Panc1 (cell line): ENCODE results near the gene ARCN1. TPM values are rescaled to one million over a fixed set of nuclear protein-coding genes. Genes with fewer than 3 reads are reported as not detected.

ENCODE experiments used
- ATAC-seq: fragments of 200-7000 bp; cut with Tn5 transposase; 2 replicates; pipeline ENCODE4 v1.9.1; 2020; ENCODE audit warnings: mild to moderate bottlenecking, moderate library complexity
- BruUV-seq: library from RNA; stranded (reverse); fragments of 400-500 nt; replicated peaks from 2 replicates; lab custom pipeline; 2021; lab: Mats Ljungman, UMichigan
- CTCF ChIA-PET: fragments of 300-600 bp; sonication (Branson Sonifier 250); formaldehyde crosslinking; loops from one replicate; lab custom pipeline; 2022; ENCODE audit warnings: antibody characterized with exemption; lab: Charles Lee
- POLR2A ChIA-PET: fragments of 300-600 bp; sonication (Branson Sonifier 250); formaldehyde crosslinking; loops from one replicate; lab custom pipeline; 2022; ENCODE audit warnings: antibody characterized with exemption; lab: Charles Lee
- DNase-seq: peaks from one replicate; pipeline ENCODE4 v3.0.0-alpha.2; 2010; ENCODE audit warnings: low read depth, low spot score
- H3K27ac ChIP-seq: 2 replicates; pipeline ENCODE4 v1.5.1; 2011; ENCODE audit warnings: mild to moderate bottlenecking, low read length, inconsistent platforms
- H3K27me3 ChIP-seq: fragments of 200-500 bp; sonication (Bioruptor generic); 2 replicates; pipeline ENCODE4 v1.6.0; 2014; ENCODE audit warnings: low read length, inconsistent platforms; ENCODE audit not compliant: control insufficient read depth, insufficient read depth
- H3K36me3 ChIP-seq: fragments of 200-500 bp; sonication (Bioruptor generic); 2 replicates; pipeline ENCODE4 v1.5.1; 2014; ENCODE audit warnings: inconsistent platforms, mild to moderate bottlenecking, low read length, moderate library complexity; ENCODE audit not compliant: control insufficient read depth, insufficient read depth
- H3K4me1 ChIP-seq: 2 replicates; pipeline ENCODE4 v1.5.1; 2011; ENCODE audit warnings: inconsistent platforms, mild to moderate bottlenecking, low read length, moderate library complexity; ENCODE audit not compliant: control insufficient read depth, insufficient read depth
- H3K4me3 ChIP-seq, 2 experiments: 2 replicates each; pipeline ENCODE4 v1.5.1; 2011 to 2012; ENCODE audit warnings: low read depth in 2 of 2, low read length in 2 of 2, mild to moderate bottlenecking in 2 of 2, inconsistent platforms in 1 of 2, moderate library complexity in 1 of 2
- H3K9me3 ChIP-seq: fragments of 200-500 bp; sonication (Bioruptor generic); 2 replicates; pipeline ENCODE4 v1.5.1; 2014; ENCODE audit warnings: low read depth, mild to moderate bottlenecking, inconsistent platforms, low read length, moderate library complexity; ENCODE audit not compliant: control insufficient read depth, insufficient read depth
- POLR2AphosphoS5 ChIP-seq: IDR thresholded peaks from 2 replicates; pipeline ENCODE4 v1.6.1; 2012; ENCODE audit warnings: mild to moderate bottlenecking, low read depth, low read length, moderate library complexity
- SIN3A ChIP-seq: IDR thresholded peaks from 2 replicates; pipeline ENCODE4 v1.6.1; 2012; ENCODE audit warnings: low read depth, mild to moderate bottlenecking, low read length, moderate library complexity, borderline replicate concordance; ENCODE audit not compliant: insufficient read depth
- TCF7L2 ChIP-seq: IDR thresholded peaks from 2 replicates; pipeline ENCODE4 v1.6.1; 2011; ENCODE audit warnings: mild to moderate bottlenecking, low read depth, low read length, inconsistent platforms
- in situ Hi-C: cut with HindIII; loops from 2 replicates; pipeline ENCODE4 v1.10.0; 2016; ENCODE audit warnings: low sequenced_read_pairs, low pct_unique_long_range_greater_than_20kb
- intact Hi-C: fragments of 100-400 bp; cut with micrococcal nuclease; formaldehyde crosslinking; loops from one replicate; pipeline ENCODE4 v1.10.0; 2022; ENCODE audit not compliant: unreplicated experiment
- total RNA-seq: library from RNA; stranded (reverse); gene quantifications from one replicate; pipeline ENCODE4 v1.2.1, GENCODE V29; 2021; ENCODE audit not compliant: unreplicated experiment
- TF ChIP-seq, protein P1 (sequence below), 2 experiments: IDR thresholded peaks; 2 replicates each; pipeline ENCODE4 v1.6.1; 2011 to 2012; ENCODE audit warnings: low read depth in 2 of 2, control low read depth in 1 of 2, low read length in 1 of 2, mild to moderate bottlenecking in 1 of 2, moderate library complexity in 1 of 2; ENCODE audit not compliant: insufficient read depth in 1 of 2
- TF ChIP-seq, protein P2 (sequence below): fragments of 450-650 bp; IDR thresholded peaks from 2 replicates; pipeline ENCODE4 v1.5.1; 2017; ENCODE audit warnings: mild to moderate bottlenecking

Gene ARCN1
- total RNA-seq, 1 experiment from 2014 or later, result 197 TPM

DNA sequence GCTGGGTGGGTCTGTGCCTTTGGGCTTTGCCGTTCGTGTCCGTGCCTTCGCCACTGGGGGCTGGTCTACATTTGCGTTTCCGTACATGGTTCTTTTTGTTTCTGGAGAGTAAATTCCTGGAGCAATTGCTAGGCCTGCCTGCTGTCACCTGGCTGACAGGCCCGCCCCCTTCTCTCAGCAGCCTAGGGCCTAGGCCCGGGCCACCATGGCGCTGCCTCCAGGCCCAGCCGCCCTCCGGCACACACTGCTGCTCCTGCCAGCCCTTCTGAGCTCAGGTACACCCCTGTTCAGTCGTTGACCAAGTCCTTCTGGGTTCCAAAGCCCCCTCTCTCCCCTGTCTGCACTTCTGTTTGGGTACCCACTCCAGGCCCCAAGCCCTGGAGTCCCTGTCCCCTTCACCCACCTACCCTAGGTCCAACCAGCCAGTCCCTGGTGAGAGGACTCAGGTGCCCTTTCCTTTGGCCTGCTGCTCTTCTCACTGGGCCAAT, 40.6 kb upstream of the ARCN1 start:
- H3K9me3 ChIP-seq, result no peaks in the 10 kb centered on the region
- ChIA-PET POLR2A (no interaction called here), CTCF (no interaction called here)
- no peaks in the 10 kb centered on the region for H3K27me3 ChIP-seq
- BruUV-seq, result no TSS peak
- peak overlapping the region; percentile 62 to 67 for H3K4me3 ChIP-seq
- H3K36me3 ChIP-seq, result no peaks in the 10 kb centered on the region
- ATAC-seq (no peak), DNase-seq (no peak)
- peaks cover 16% of the 10 kb centered on the region for H3K4me1 ChIP-seq
- intact Hi-C loops (loop anchor here (5.0 kb wide), 1 partner anchor 36 kb away; the partner anchor contains the start of gene IFT46), in situ Hi-C loops (no loop called here)
- no peak overlapping the region for H3K27ac ChIP-seq
- TF ChIP-seq TCF7L2, result no peak
- no peak for TF ChIP-seq POLR2AphosphoS5
- no peak for TF ChIP-seq SIN3A
- TF ChIP-seq, protein P1, sequence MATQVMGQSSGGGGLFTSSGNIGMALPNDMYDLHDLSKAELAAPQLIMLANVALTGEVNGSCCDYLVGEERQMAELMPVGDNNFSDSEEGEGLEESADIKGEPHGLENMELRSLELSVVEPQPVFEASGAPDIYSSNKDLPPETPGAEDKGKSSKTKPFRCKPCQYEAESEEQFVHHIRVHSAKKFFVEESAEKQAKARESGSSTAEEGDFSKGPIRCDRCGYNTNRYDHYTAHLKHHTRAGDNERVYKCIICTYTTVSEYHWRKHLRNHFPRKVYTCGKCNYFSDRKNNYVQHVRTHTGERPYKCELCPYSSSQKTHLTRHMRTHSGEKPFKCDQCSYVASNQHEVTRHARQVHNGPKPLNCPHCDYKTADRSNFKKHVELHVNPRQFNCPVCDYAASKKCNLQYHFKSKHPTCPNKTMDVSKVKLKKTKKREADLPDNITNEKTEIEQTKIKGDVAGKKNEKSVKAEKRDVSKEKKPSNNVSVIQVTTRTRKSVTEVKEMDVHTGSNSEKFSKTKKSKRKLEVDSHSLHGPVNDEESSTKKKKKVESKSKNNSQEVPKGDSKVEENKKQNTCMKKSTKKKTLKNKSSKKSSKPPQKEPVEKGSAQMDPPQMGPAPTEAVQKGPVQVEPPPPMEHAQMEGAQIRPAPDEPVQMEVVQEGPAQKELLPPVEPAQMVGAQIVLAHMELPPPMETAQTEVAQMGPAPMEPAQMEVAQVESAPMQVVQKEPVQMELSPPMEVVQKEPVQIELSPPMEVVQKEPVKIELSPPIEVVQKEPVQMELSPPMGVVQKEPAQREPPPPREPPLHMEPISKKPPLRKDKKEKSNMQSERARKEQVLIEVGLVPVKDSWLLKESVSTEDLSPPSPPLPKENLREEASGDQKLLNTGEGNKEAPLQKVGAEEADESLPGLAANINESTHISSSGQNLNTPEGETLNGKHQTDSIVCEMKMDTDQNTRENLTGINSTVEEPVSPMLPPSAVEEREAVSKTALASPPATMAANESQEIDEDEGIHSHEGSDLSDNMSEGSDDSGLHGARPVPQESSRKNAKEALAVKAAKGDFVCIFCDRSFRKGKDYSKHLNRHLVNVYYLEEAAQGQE (IDR thresholded peaks at IDR 0.05; ENCODE audit: insufficient read depth in 1 of 2, low read depth in 2 of 2, low read length in 1 of 2), result no peak
- TF ChIP-seq, protein P2, sequence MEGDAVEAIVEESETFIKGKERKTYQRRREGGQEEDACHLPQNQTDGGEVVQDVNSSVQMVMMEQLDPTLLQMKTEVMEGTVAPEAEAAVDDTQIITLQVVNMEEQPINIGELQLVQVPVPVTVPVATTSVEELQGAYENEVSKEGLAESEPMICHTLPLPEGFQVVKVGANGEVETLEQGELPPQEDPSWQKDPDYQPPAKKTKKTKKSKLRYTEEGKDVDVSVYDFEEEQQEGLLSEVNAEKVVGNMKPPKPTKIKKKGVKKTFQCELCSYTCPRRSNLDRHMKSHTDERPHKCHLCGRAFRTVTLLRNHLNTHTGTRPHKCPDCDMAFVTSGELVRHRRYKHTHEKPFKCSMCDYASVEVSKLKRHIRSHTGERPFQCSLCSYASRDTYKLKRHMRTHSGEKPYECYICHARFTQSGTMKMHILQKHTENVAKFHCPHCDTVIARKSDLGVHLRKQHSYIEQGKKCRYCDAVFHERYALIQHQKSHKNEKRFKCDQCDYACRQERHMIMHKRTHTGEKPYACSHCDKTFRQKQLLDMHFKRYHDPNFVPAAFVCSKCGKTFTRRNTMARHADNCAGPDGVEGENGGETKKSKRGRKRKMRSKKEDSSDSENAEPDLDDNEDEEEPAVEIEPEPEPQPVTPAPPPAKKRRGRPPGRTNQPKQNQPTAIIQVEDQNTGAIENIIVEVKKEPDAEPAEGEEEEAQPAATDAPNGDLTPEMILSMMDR, result no peak

DNA sequence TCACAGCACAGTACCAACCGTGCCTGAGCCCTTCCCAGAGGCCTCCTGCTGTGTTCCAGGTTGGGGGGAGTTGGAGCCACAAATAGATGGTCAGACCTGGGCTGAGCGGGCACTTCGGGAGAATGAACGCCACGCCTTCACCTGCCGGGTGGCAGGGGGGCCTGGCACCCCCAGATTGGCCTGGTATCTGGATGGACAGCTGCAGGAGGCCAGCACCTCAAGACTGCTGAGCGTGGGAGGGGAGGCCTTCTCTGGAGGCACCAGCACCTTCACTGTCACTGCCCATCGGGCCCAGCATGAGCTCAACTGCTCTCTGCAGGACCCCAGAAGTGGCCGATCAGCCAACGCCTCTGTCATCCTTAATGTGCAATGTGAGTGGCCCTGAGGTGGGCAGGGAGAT, 40.1 kb upstream of the ARCN1 start:
- no TSS peak for BruUV-seq
- ATAC-seq (no peak), DNase-seq (no peak)
- Histone ChIP-seq H3K27ac (no peak overlapping the region), H3K9me3 (no peaks in the 10 kb centered on the region), H3K4me1 (peaks cover 12% of the 10 kb centered on the region), H3K4me3 (peak overlapping the region in 1 of 2 experiments; percentile 67; a peak in 1 of 4 replicates), H3K36me3 (no peaks in the 10 kb centered on the region), H3K27me3 (no peaks in the 10 kb centered on the region)
- in situ Hi-C loops (no loop called here), intact Hi-C loops (loop anchor here (5.0 kb wide), 1 partner anchor 35 kb away; the partner anchor contains the start of gene IFT46)
- POLR2A ChIA-PET, result no interaction called here
- CTCF ChIA-PET, result no interaction called here
- TF ChIP-seq, protein P2, result no peak
- TF ChIP-seq TCF7L2, result no peak
